Activated gamma-delta T cell (primary cell): ENCODE measurements around the gene FGD2.
"Not testable (repeated sequence)": the region's sequence is repeated elsewhere in the genome, so short reads cannot be mapped to it uniquely, and the experiment has no call there.

ENCODE experiments used
- DNase-seq: peaks from one replicate; lab custom pipeline; 2025; lab: John Stamatoyannopoulos, UW

The FGD2 gene

GRCh38 chr6:37039958-37040357, 34.5 kb downstream of the FGD2 start:
- no peak for DNase-seq

DNA sequence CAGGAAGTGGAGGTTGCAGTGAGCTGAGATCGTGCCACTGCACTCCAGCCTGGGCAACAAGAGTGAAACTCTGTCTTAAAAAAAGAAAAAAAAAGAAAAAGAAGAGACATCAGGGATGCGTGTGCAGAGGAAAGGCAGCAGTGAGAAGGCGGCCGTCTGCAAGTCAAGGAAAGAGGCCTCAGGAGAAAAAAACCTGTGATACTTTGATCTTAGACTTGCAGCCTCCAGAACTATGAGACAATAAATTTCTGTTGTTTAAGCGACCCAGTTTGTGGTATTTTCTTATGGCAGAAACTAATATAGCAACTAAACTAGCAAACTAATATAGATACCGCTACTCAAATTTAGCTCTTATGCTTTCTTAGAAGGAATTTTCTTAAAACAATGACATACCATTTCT, 36.1 kb downstream of the FGD2 start:
- no peak for DNase-seq

DNA sequence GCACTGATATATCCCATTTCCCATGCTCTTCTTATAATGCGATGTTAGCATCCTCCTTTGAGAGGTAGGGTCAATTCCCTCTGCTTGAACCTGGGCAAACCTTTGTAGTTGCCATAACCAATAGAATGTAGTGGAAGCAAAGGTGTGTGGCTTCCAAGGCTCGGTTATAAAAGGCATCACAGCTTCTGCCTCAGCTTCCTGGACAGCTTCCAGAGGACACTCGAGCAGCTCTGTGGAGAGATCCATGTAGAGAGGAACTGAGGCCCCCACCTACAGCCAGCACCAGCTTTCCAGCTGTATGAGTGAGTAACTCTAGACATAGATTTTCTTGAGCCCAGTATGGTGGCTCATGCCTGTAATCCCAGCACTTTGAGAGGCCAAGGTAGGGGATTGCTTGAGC, 36.7 kb downstream of the FGD2 start:
- DNase-seq: no peak

DNA sequence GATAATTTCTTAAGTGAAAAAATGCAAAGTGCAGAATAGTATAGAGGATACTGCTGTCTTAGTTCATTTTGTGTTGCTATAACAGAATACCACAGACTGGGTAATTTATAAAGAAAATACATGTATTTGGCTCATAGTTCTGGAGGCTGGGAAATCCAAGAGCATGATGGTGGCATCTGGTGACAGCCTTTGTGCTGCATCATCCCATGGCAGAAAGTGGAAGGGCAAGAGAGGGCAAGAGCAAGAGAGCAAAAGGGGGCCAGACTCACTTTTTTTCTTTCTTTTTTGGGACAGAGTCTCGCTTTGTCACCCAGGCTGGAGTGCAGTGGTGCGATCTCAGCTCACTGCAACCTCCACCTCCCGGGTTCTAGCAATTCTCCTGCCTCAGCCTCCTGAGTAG, 37.6 kb downstream of the FGD2 start:
- not testable (repeated sequence) for DNase-seq

DNA sequence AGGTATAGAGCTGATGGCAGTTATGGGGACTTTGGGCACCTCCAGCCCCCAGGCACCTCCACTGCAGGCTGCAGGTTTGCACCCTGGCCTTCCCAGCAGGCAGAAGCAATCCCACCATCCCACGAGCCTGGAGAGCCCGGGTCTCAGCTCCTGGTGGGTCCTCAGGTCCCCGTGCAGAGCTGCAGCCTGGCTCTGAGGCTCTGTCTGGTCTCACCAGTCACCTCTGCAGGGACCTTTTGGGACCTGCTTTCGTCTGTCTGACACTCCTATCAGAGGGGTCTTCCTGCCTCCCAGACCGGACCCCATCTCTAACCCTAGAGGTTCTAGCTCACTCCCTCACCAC, 41.9 kb downstream of the FGD2 start:
- no peak for DNase-seq

DNA sequence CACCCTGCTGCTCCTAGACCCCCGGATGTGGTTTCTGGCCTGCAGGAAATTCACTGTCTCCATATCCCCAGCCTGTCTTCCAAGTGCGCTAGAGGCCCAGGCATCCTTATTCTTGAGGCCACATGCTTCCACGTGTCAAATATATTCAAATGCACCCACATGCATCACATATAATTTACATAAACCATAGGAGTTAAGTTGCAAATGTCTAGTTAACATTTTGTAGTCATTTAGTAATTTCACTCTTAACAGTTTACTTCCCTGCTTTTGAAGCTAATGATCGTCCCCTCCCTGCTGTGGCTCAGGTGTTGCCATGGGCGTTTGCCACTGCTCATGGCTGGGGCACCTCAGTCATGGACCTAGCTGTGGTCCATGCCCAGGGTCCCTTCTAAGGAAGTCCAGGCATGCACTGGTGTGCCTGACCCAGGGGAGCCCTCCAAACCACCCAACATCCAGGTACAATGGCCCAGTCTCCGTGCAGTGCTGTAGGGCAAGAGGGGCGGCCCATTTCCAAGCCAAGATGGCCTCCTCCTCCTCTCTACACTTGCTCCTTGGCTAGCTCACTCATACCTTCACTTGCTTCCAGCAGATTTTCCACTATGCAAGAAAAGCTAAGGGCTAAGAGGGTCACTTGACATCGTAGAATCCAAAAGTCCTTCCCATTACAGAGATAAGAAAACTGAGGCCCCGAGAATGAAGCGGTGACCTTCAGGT, 42.4 kb downstream of the FGD2 start:
- no peak for DNase-seq

GRCh38 chr6:37048403-37048850, 43.0 kb downstream of the FGD2 start:
- DNase-seq: no peak

GRCh38 chr6:37048851-37049757, 43.6 kb downstream of the FGD2 start:
- no peak for DNase-seq

- no peak for DNase-seq
These were observed 44.2 kb downstream of the FGD2 start for GRCh38 chr6:37049758-37050044.

DNA sequence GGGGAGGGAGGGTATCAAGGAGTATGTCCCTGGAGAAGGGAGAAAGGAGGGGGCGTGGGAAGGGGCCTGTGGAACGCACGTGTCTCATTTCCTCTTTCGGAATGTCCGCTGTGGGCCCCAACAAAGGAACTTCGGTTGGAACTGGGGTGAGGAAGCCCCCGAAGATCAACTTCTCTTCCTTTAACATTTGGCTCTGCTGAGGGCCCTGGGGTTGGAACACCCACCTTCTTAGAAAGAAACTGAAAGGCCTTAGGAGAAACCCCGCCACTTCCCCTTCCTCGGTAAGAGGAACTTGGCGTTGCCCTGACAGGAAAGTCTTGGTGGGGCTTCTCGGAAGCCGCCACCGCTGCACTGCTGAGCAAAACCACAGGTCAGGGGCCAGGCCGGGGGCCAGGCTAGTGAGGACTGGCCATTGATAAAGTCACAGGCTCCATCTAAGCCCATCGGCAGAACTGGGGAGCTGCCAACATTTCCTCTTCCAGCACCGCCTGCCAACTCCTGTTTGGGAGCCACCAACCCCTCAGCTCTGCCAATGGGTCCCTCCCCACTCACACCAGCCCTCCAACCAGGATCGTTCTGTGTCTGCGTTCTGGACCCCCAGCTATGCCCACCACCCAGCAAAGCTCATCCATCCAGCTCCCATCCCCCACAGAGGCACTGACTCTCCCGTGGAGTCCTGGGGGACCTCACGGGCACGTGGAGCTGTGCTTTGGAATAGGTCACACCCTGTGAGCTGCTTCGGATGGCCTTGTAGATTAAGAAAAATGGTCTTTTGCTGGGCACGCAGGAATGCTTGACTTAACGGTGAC, 44.8 kb downstream of the FGD2 start:
- DNase-seq: peak; percentile 24

- DNase-seq: no peak
These were observed 45.3 kb downstream of the FGD2 start for GRCh38 chr6:37050854-37051137.

- peak; percentile 84 for DNase-seq
These were observed 45.9 kb downstream of the FGD2 start for GRCh38 chr6:37051138-37052026.

GRCh38 chr6:37052027-37052628, 46.7 kb downstream of the FGD2 start:
- no peak for DNase-seq

DNA sequence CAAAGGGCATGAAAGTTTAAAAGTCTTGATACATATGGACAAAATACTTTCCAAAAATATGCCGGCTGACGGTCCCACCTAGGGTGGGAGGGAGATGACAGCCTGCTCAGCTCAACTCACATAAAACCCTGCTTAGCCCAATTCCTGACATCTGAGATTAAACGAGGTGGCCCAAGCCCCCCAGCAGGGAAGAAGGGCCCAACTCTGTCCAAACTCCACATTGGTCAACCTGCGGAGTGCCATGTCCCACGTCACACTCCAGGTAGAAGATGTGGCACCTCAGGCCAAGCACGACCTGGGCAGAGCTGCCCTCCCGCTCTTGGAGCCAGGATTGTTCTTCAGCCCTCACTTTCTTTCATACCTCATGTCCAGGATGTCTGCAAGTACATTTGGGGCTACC, 48.2 kb downstream of the FGD2 start:
- DNase-seq: no peak

DNA sequence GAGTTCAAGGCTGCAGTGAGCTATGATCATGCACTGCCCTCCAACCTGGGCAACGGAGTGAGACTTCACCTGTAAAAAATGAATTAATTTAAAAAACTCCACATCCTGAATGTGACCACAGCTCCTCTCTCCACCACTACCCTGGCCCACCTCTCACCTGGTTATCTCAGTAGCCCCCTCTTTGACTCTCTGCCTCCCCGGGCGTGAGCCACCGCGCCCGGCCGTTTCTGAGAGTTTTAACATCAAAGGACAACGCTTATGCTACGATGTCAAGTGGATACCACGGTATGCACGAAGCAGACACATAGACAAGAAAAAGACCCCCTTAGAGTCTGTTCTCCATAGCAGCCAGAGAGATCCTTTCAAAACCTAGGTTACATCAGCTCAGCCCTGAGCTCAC, 48.7 kb downstream of the FGD2 start:
- no peak for DNase-seq

- no peak for DNase-seq
These were observed 49.1 kb downstream of the FGD2 start for GRCh38 chr6:37054580-37054979.

DNA sequence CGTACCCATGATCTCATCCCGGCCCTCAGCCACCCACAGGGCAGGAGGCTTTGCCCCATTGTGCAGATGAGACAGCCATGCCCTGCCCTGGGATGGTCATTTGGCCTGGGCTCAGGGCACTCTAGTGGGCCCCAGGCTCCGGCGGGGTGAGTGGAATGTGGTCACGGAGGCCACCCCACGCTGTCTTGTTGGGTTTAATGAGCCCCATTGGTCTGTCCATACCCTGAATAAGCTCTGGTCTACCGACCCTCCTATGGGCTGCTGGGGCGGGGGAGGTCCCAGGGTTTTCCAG, 50.6 kb downstream of the FGD2 start:
- DNase-seq: no peak

- no peak for DNase-seq
These were observed 51.1 kb downstream of the FGD2 start for GRCh38 chr6:37056439-37057127.

DNA sequence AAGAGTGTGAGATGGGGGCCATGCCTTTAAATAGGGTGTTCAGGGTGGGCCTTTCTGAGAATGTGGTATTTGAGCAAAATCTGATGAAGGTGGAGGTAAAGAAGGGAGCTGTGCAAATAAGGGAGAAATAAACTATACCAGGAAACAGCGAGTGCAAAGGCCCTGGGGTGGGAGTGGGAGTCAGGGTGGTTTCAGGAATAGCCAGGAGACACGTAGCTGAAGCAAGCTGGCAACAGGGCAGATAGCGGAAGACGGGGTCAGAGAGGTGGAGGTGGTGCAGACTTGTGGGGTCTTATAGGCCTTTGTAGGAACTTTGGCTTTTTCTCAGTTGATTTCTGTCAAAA, 51.6 kb downstream of the FGD2 start:
- no peak for DNase-seq

GRCh38 chr6:37057678-37058077, 52.2 kb downstream of the FGD2 start:
- DNase-seq: no peak

DNA sequence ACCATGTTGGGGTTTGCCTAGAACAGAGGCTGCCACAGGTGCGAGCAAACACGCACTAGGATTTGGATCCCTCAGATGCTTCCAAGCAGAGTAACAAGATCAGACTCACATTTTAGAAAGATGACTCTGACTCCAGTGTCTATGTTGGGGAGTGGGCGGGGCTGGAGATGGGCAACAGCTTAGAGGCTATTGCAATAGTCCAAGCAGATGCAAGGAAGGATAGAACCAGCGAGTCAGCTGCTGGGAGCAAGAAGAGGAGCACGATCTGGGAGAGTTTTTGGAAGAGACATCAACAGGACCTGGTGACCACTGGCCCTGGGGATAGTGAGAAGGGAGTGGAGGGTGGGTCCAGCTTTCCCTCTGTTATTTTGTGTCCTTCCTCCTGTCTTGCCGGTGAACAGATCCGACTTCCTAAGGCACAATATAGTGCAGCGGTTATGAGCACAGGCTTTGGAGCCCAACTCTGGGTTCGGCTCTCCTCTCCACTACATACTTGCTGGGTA, 52.7 kb downstream of the FGD2 start:
- DNase-seq: no peak
